Measurements from ENCODE around the gene ZBTB21. TPM values are rescaled to one million over a fixed set of nuclear protein-coding genes. Genes with fewer than 3 reads are reported as not detected.
"Not testable (repeated sequence)": the region's sequence is repeated elsewhere in the genome, so short reads cannot be mapped to it uniquely, and the experiment has no call there.

ZBTB21 gene
- total and polyA plus RNA-seq, 2 of the 8 experiments (the other 6 are each of a cell fraction or from before 2014, with no cell fraction given) = 3.9 to 17.8 TPM

- TF ChIP-seq, protein P1, sequence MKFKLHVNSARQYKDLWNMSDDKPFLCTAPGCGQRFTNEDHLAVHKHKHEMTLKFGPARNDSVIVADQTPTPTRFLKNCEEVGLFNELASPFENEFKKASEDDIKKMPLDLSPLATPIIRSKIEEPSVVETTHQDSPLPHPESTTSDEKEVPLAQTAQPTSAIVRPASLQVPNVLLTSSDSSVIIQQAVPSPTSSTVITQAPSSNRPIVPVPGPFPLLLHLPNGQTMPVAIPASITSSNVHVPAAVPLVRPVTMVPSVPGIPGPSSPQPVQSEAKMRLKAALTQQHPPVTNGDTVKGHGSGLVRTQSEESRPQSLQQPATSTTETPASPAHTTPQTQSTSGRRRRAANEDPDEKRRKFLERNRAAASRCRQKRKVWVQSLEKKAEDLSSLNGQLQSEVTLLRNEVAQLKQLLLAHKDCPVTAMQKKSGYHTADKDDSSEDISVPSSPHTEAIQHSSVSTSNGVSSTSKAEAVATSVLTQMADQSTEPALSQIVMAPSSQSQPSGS (IDR thresholded peaks at IDR 0.05; ENCODE audit: low read length) = no peak
- TF ChIP-seq SP4 (IDR thresholded peaks at IDR 0.05; ENCODE audit: low read length) (no peak), ZNF274 (IDR thresholded peaks at IDR 0.05; ENCODE audit: borderline replicate concordance, extremely low read depth, low read length) (no peak), YY1 (IDR thresholded peaks at IDR 0.05; ENCODE audit: low read depth, low read length) (no peak), HDAC2 (IDR thresholded peaks at IDR 0.05; ENCODE audit: borderline replicate concordance in 1 of 2, low read depth in 2 of 2, low read length in 2 of 2) (no peak)
These were observed 49.8 kb downstream of the ZBTB21 start (continued) for GRCh38 chr21:41960386-41960785.

- not testable (repeated sequence) for H3K9ac ChIP-seq (replicated peaks in 1 of 4; ENCODE audit: extremely low read depth in 1 of 4, low read depth in 3 of 4, low read length in 3 of 4); DNase-seq (ENCODE audit: low read depth in 1 of 2, low spot score in 2 of 2); H4K5ac ChIP-seq (ENCODE audit: insufficient read length, low read depth, low read length)
These were observed 50.5 kb downstream of the ZBTB21 start for GRCh38 chr21:41959697-41960096.

More at GRCh38 chr21:41959697-41960096, 50.5 kb downstream of the ZBTB21 start:
- not testable (repeated sequence) for H2AFZ ChIP-seq (ENCODE audit: low read length); H3K79me2 ChIP-seq (ENCODE audit: control insufficient read depth in 1 of 2, insufficient read depth in 2 of 2, low read length in 2 of 2); H3K23me2 ChIP-seq (ENCODE audit: low read depth, low read length); H3K18ac ChIP-seq (ENCODE audit: extremely low read depth, low read length); H2BK12ac ChIP-seq (ENCODE audit: low read depth, low read length); H4K91ac ChIP-seq (replicated peaks; ENCODE audit: insufficient read length, low read length); H3K4ac ChIP-seq (replicated peaks; ENCODE audit: insufficient read length, low read depth, low read length); H3K9me3 ChIP-seq (ENCODE audit: insufficient read depth in 2 of 2, low read depth in 1 of 2, low read length in 1 of 2); H3K27me3 ChIP-seq (replicated peaks in 1 of 4; ENCODE audit: control insufficient read depth in 3 of 4, extremely low read depth in 1 of 4, insufficient read depth in 3 of 4, low read length in 3 of 4); H2AK5ac ChIP-seq (ENCODE audit: low read depth, low read length); H2BK5ac ChIP-seq (ENCODE audit: low read depth, low read length); H3K27ac ChIP-seq (ENCODE audit: low read depth, low read length); H4K20me1 ChIP-seq (replicated peaks in 1 of 2; ENCODE audit: control insufficient read depth in 1 of 2, insufficient read depth in 2 of 2, low read length in 2 of 2); H3K4me1 ChIP-seq (replicated peaks in 1 of 4; ENCODE audit: control insufficient read depth in 3 of 4, insufficient read depth in 4 of 4, low read length in 3 of 4); H2BK120ac ChIP-seq (replicated peaks; ENCODE audit: low read depth, low read length); FAIRE-seq; H3K14ac ChIP-seq (ENCODE audit: insufficient read length); H3K79me1 ChIP-seq (ENCODE audit: low read depth, low read length); H3K4me3 ChIP-seq (ENCODE audit: extremely low read depth in 1 of 4, insufficient read depth in 2 of 4, low read depth in 3 of 4, low read length in 4 of 4); H2BK20ac ChIP-seq (ENCODE audit: low read length); H3K56ac ChIP-seq (replicated peaks; ENCODE audit: insufficient read length, low read depth, low read length); H3K23ac ChIP-seq (ENCODE audit: insufficient read length); H2BK15ac ChIP-seq (ENCODE audit: low read length); H3K4me2 ChIP-seq (ENCODE audit: insufficient read depth in 1 of 2, low read depth in 2 of 2, low read length in 2 of 2); H3K36me3 ChIP-seq (ENCODE audit: control insufficient read depth in 2 of 4, insufficient read depth in 4 of 4, low read length in 3 of 4); H4K8ac ChIP-seq (ENCODE audit: extremely low read depth, insufficient read depth, low read length)
- ChIA-PET POLR2A (ENCODE audit: partially characterized antibody) (interaction anchor here (2.1 kb wide), 1 partner anchor 80 kb away, joined by 10 read pairs; the partner anchor contains the start of gene PRDM15), CTCF (ENCODE audit: partially characterized antibody) (interaction anchor here (1.7 to 2.6 kb wide), 2 partner anchors 21 to 158 kb away, joined by 5 to 8 read pairs; no protein-coding TSS in a partner anchor)
- 94% methylated on average over 11 of the region's 11 CpGs; no CpG with 5 or more reads in 1 of the 2 experiments for WGBS, 2 experiments (ENCODE audit: extremely low coverage in 1 of 2, insufficient coverage in 1 of 2, insufficient read length in 1 of 2, insufficient replicate concordance in 2 of 2, low coverage in 1 of 2, low lambda C conversion rate in 2 of 2, missing lambda C conversion rate in 1 of 2)
